BLaER1 (cell line): ENCODE data around the gene AGRN.

Experiments used
- H3K27ac ChIP-seq: shearing (Covaris generic); formaldehyde crosslinking; 2 replicates; pipeline ENCODE4 v1.8.1; 2022
- H3K27me3 ChIP-seq: shearing (Covaris generic); formaldehyde crosslinking; 2 replicates; pipeline ENCODE4 v1.8.1; 2022
- H3K36me3 ChIP-seq: shearing (Covaris generic); formaldehyde crosslinking; 2 replicates; pipeline ENCODE4 v1.8.1; 2022
- H3K4me1 ChIP-seq: shearing (Covaris generic); formaldehyde crosslinking; 2 replicates; pipeline ENCODE4 v1.8.1; 2022
- H3K4me2 ChIP-seq: shearing (Covaris generic); formaldehyde crosslinking; 2 replicates; pipeline ENCODE4 v1.8.1; 2022
- H3K4me3 ChIP-seq: shearing (Covaris generic); formaldehyde crosslinking; 2 replicates; pipeline ENCODE4 v1.8.1; 2022
- H3K9ac ChIP-seq: shearing (Covaris generic); formaldehyde crosslinking; 2 replicates; pipeline ENCODE4 v1.8.1; 2022
- H3K9me3 ChIP-seq: shearing (Covaris generic); formaldehyde crosslinking; 2 replicates; pipeline ENCODE4 v1.8.1; 2022
- H4K20me1 ChIP-seq: shearing (Covaris generic); formaldehyde crosslinking; 2 replicates; pipeline ENCODE4 v1.8.1; 2022
- Cebpa-rat ChIP-seq: shearing (Covaris generic); IDR thresholded peaks from 2 replicates; pipeline ENCODE4 v1.8.1; 2022

Gene AGRN

GRCh38 chr1:1037366-1038327, 17.7 kb downstream of the AGRN start:
- no peaks in the 10 kb centered on the region for H3K9me3 ChIP-seq
- peak overlapping the region; percentile 99 for H3K4me2 ChIP-seq
- H4K20me1 ChIP-seq: peaks cover 83% of the 10 kb centered on the region
- H3K9ac ChIP-seq: 0 out of 2 replicates have a peak overlapping the region, but pooled peaks have one; percentile 19
- no peak overlapping the region for H3K27ac ChIP-seq
- peaks cover 22% of the 10 kb centered on the region for H3K27me3 ChIP-seq
- TF ChIP-seq Cebpa-rat: no peak
- H3K4me3 ChIP-seq: no peak overlapping the region; the same call in 1 of the 2 replicates
- H3K4me1 ChIP-seq: peaks cover 68% of the 10 kb centered on the region
- H3K36me3 ChIP-seq: peaks cover 27% of the 10 kb centered on the region

GRCh38 chr1:1038694-1039093, 18.8 kb downstream of the AGRN start:
- no peak overlapping the region for H3K9ac ChIP-seq
- H3K27ac ChIP-seq: no peak overlapping the region
- H3K27me3 ChIP-seq: peaks cover 18% of the 10 kb centered on the region
- peaks cover 66% of the 10 kb centered on the region for H3K4me1 ChIP-seq
- H3K4me2 ChIP-seq: peak overlapping the region; percentile 99
- H3K9me3 ChIP-seq: no peaks in the 10 kb centered on the region
- TF ChIP-seq Cebpa-rat: no peak
- H3K36me3 ChIP-seq: peaks cover 38% of the 10 kb centered on the region
- peak overlapping the region; percentile 68; the same call in 1 of the 2 replicates for H3K4me3 ChIP-seq
- H4K20me1 ChIP-seq: peaks cover 91% of the 10 kb centered on the region

GRCh38 chr1:1039145-1039910, 19.4 kb downstream of the AGRN start:
- Histone ChIP-seq H3K9ac (peak overlapping the region; percentile 70; the same call in 1 of the 2 replicates), H3K27me3 (peaks cover 12% of the 10 kb centered on the region), H3K4me3 (peak overlapping the region; percentile 68), H3K36me3 (peaks cover 44% of the 10 kb centered on the region), H3K4me2 (peak overlapping the region; percentile 99), H3K9me3 (no peaks in the 10 kb centered on the region), H3K27ac (no peak overlapping the region), H4K20me1 (peaks cover 90% of the 10 kb centered on the region), H3K4me1 (peaks cover 60% of the 10 kb centered on the region)
- no peak for TF ChIP-seq Cebpa-rat

GRCh38 chr1:1040004-1040991, 20.4 kb downstream of the AGRN start:
- Histone ChIP-seq H3K9ac (peak overlapping the region; percentile 70), H4K20me1 (peaks cover 92% of the 10 kb centered on the region), H3K4me1 (peaks cover 53% of the 10 kb centered on the region), H3K27me3 (peaks cover 6% of the 10 kb centered on the region; the same call in 1 of the 2 replicates), H3K4me2 (peak overlapping the region; percentile 99), H3K4me3 (peak overlapping the region; percentile 68), H3K36me3 (peaks cover 52% of the 10 kb centered on the region), H3K9me3 (no peaks in the 10 kb centered on the region), H3K27ac (peak overlapping the region; percentile 59; the same call in 1 of the 2 replicates)
- TF ChIP-seq Cebpa-rat: no peak

- H3K27me3 ChIP-seq: peaks cover 6% of the 10 kb centered on the region; the same call in 1 of the 2 replicates
- peaks cover 52% of the 10 kb centered on the region for H3K36me3 ChIP-seq
- peaks cover 89% of the 10 kb centered on the region for H4K20me1 ChIP-seq
- no peak for TF ChIP-seq Cebpa-rat
- H3K9ac ChIP-seq: no peak overlapping the region
- peaks cover 45% of the 10 kb centered on the region for H3K4me1 ChIP-seq
- H3K4me3 ChIP-seq: no peak overlapping the region
- H3K9me3 ChIP-seq: no peaks in the 10 kb centered on the region
- no peak overlapping the region; the same call in 1 of the 2 replicates for H3K4me2 ChIP-seq
- no peak overlapping the region for H3K27ac ChIP-seq
Measured at GRCh38 chr1:1041092-1041523, 21.2 kb downstream of the AGRN start.

GRCh38 chr1:1041873-1042272, 22.0 kb downstream of the AGRN start:
- TF ChIP-seq Cebpa-rat: no peak
- peaks cover 81% of the 10 kb centered on the region for H4K20me1 ChIP-seq
- H3K4me3 ChIP-seq: no peak overlapping the region
- H3K4me1 ChIP-seq: peaks cover 37% of the 10 kb centered on the region
- H3K36me3 ChIP-seq: peaks cover 56% of the 10 kb centered on the region
- H3K9ac ChIP-seq: no peak overlapping the region
- H3K9me3 ChIP-seq: no peaks in the 10 kb centered on the region
- H3K27me3 ChIP-seq: peaks cover 6% of the 10 kb centered on the region; the same call in 1 of the 2 replicates
- H3K4me2 ChIP-seq: no peak overlapping the region
- H3K27ac ChIP-seq: no peak overlapping the region

GRCh38 chr1:1042835-1043234, 22.9 kb downstream of the AGRN start:
- H3K36me3 ChIP-seq: peaks cover 66% of the 10 kb centered on the region
- H3K9ac ChIP-seq: no peak overlapping the region
- no peak overlapping the region for H3K27ac ChIP-seq
- no peak overlapping the region for H3K4me3 ChIP-seq
- no peak overlapping the region for H3K4me2 ChIP-seq
- peaks cover 72% of the 10 kb centered on the region for H4K20me1 ChIP-seq
- peaks cover 28% of the 10 kb centered on the region for H3K4me1 ChIP-seq
- peaks cover 6% of the 10 kb centered on the region; the same call in 1 of the 2 replicates for H3K27me3 ChIP-seq
- TF ChIP-seq Cebpa-rat: no peak
- H3K9me3 ChIP-seq: no peaks in the 10 kb centered on the region

GRCh38 chr1:1043411-1043810, 23.5 kb downstream of the AGRN start:
- no peak overlapping the region for H3K27ac ChIP-seq
- no peak overlapping the region for H3K9ac ChIP-seq
- H3K36me3 ChIP-seq: peaks cover 66% of the 10 kb centered on the region
- H3K4me1 ChIP-seq: peaks cover 22% of the 10 kb centered on the region
- no peak overlapping the region for H3K4me3 ChIP-seq
- H4K20me1 ChIP-seq: peaks cover 66% of the 10 kb centered on the region
- peaks cover 6% of the 10 kb centered on the region; the same call in 1 of the 2 replicates for H3K27me3 ChIP-seq
- H3K9me3 ChIP-seq: no peaks in the 10 kb centered on the region
- H3K4me2 ChIP-seq: no peak overlapping the region
- TF ChIP-seq Cebpa-rat: no peak

GRCh38 chr1:1043921-1044320, 24.0 kb downstream of the AGRN start:
- H3K36me3 ChIP-seq: peaks cover 66% of the 10 kb centered on the region
- H3K9ac ChIP-seq: no peak overlapping the region
- H3K4me2 ChIP-seq: no peak overlapping the region
- no peak for TF ChIP-seq Cebpa-rat
- H4K20me1 ChIP-seq: peaks cover 61% of the 10 kb centered on the region
- H3K4me1 ChIP-seq: peaks cover 17% of the 10 kb centered on the region
- no peak overlapping the region for H3K4me3 ChIP-seq
- peaks cover 6% of the 10 kb centered on the region; the same call in 1 of the 2 replicates for H3K27me3 ChIP-seq
- H3K27ac ChIP-seq: no peak overlapping the region
- H3K9me3 ChIP-seq: no peaks in the 10 kb centered on the region
